NCI-H1048 (cell line): Measurements from ENCODE around the gene DNM3.
"Not testable (repeated sequence)": the region's sequence is repeated elsewhere in the genome, so short reads cannot be mapped to it uniquely, and the experiment has no call there.

ENCODE experiments used
- DNase-seq: peaks from one replicate; lab custom pipeline; 2025; lab: John Stamatoyannopoulos, UW

Gene DNM3

GRCh38 chr1:172277989-172278388 is 436.7 kb downstream of the DNM3 start:
- no peak for DNase-seq

- DNase-seq, result no peak
Measured at GRCh38 chr1:172278478-172278877, 437.2 kb downstream of the DNM3 start.

GRCh38 chr1:172279939-172280636 is 438.8 kb downstream of the DNM3 start:
- DNase-seq, result no peak

- DNase-seq, result no peak
Measured at GRCh38 chr1:172283766-172284165, 442.5 kb downstream of the DNM3 start.

- no peak for DNase-seq
Measured at GRCh38 chr1:172286629-172287076, 445.4 kb downstream of the DNM3 start.

- DNase-seq, result no peak
Measured at GRCh38 chr1:172287208-172287607, 445.9 kb downstream of the DNM3 start.

- no peak for DNase-seq
Measured at GRCh38 chr1:172288581-172288980, 447.3 kb downstream of the DNM3 start.

- DNase-seq, result no peak
Measured at GRCh38 chr1:172289448-172289847, 448.1 kb downstream of the DNM3 start.

GRCh38 chr1:172292840-172293239 is 451.5 kb downstream of the DNM3 start:
- no peak for DNase-seq

- DNase-seq, result no peak
Measured at GRCh38 chr1:172293429-172293828, 452.1 kb downstream of the DNM3 start.

GRCh38 chr1:172298141-172298540 is 456.8 kb downstream of the DNM3 start:
- no peak for DNase-seq

GRCh38 chr1:172298911-172299310 is 457.6 kb downstream of the DNM3 start:
- DNase-seq, result no peak

GRCh38 chr1:172299515-172299914 is 458.2 kb downstream of the DNM3 start:
- no peak for DNase-seq

- not testable (repeated sequence) for DNase-seq
Measured at GRCh38 chr1:172307508-172307907, 466.2 kb downstream of the DNM3 start.

GRCh38 chr1:172308142-172308541 is 466.8 kb downstream of the DNM3 start:
- no peak for DNase-seq

GRCh38 chr1:172308577-172308976 is 467.3 kb downstream of the DNM3 start:
- no peak for DNase-seq

- no peak for DNase-seq
Measured at GRCh38 chr1:172320733-172321132, 479.4 kb downstream of the DNM3 start.

- no peak for DNase-seq
Measured at GRCh38 chr1:172321451-172321850, 480.2 kb downstream of the DNM3 start.

GRCh38 chr1:172322219-172323061 is 481.1 kb downstream of the DNM3 start:
- no peak for DNase-seq

- DNase-seq, result no peak
Measured at GRCh38 chr1:172323686-172324085, 482.4 kb downstream of the DNM3 start.

GRCh38 chr1:172324086-172324485 is 482.8 kb downstream of the DNM3 start:
- no peak for DNase-seq

- no peak for DNase-seq
Measured at GRCh38 chr1:172324761-172325160, 483.5 kb downstream of the DNM3 start.

- no peak for DNase-seq
Measured at GRCh38 chr1:172325531-172325930, 484.2 kb downstream of the DNM3 start.
